Activated CD8-positive, alpha-beta memory T cell treated with anti-CD3 and anti-CD28 coated beads for 24 hours (primary cell): ENCODE measurements around the gene OR10G4.
"Not testable (repeated sequence)": the region's sequence is repeated elsewhere in the genome, so short reads cannot be mapped to it uniquely, and the experiment has no call there.

Experiments
- DNase-seq: peaks from one replicate; pipeline ENCODE4 v3.0.0-alpha.2; 2020

The OR10G4 gene

GRCh38 chr11:124012697-124013096 lies at the start of gene OR10G4:
Gene OR10G4, plus strand, starts transcription at chr11:124012997. Its CDS starts 2,578 bp downstream, at chr11:124015575.
- no peak for DNase-seq

GRCh38 chr11:123973816-123974215 lies 39.0 kb upstream of the OR10G4 start:
- DNase-seq, result no peak

GRCh38 chr11:123976770-123977560 lies 35.8 kb upstream of the OR10G4 start:
- DNase-seq, result no peak

- no peak for DNase-seq
Measured at GRCh38 chr11:123977731-123978347, 35.0 kb upstream of the OR10G4 start, which contains the start of gene OR10S1. Gene OR10S1, minus strand, starts transcription at chr11:123977781. Its CDS starts 117 bp downstream, at chr11:123977664.

GRCh38 chr11:123979311-123979710 lies 33.5 kb upstream of the OR10G4 start:
- no peak for DNase-seq

GRCh38 chr11:123995119-123995518 lies 17.7 kb upstream of the OR10G4 start, which contains the start of gene OR10G6:
Gene OR10G6, minus strand, starts transcription at chr11:123995161. Its CDS starts 0 bp downstream, at chr11:123995161.
- DNase-seq, result no peak

- not testable (repeated sequence) for DNase-seq
Measured at GRCh38 chr11:124015837-124016236, 3.0 kb downstream of the OR10G4 start.

GRCh38 chr11:124026498-124026897 lies 13.7 kb downstream of the OR10G4 start, which contains the start of gene OR10G8:
Gene OR10G8, plus strand, starts transcription at chr11:124026798. Its CDS starts 2,825 bp downstream, at chr11:124029623.
- no peak for DNase-seq

- DNase-seq, result no peak
Measured at GRCh38 chr11:124036666-124037065, 23.9 kb downstream of the OR10G4 start.

GRCh38 chr11:124039557-124039956 lies 26.8 kb downstream of the OR10G4 start:
- DNase-seq, result no peak

GRCh38 chr11:124041254-124041653 lies 28.5 kb downstream of the OR10G4 start, which contains the start of gene OR10G7:
Gene OR10G7, minus strand, starts transcription at chr11:124041325. Its CDS starts 2,324 bp downstream, at chr11:124039001.
- no peak for DNase-seq

GRCh38 chr11:124043420-124043819 lies 30.6 kb downstream of the OR10G4 start:
- DNase-seq, result no peak

GRCh38 chr11:124050748-124051147 lies 38.0 kb downstream of the OR10G4 start:
- no peak for DNase-seq

- no peak for DNase-seq
Measured at GRCh38 chr11:124052966-124053365, 40.2 kb downstream of the OR10G4 start.
